Neural progenitor cell (in vitro differentiated cells): Measurements from ENCODE around the gene TMEM82. TPM values are rescaled to one million over a fixed set of nuclear protein-coding genes. Genes with fewer than 3 reads are reported as not detected.
A peak's percentile ranks its signal among the peaks of the same experiment; 100 is the strongest.

ENCODE experiments used
- DNase-seq: peaks from one replicate; pipeline ENCODE4 v3.0.0-alpha.2; 2016; ENCODE audit warnings: low spot score
- H2AFZ ChIP-seq: fragments of 200-600 bp; sonication (generic); replicated peaks from 2 replicates; pipeline ENCODE4 v1.6.1; 2016; ENCODE audit warnings: antibody characterized with exemption
- H3F3A ChIP-seq: fragments of 200-600 bp; sonication (generic); 2 replicates; pipeline ENCODE4 v1.6.1; 2016; ENCODE audit warnings: antibody characterized with exemption, low read depth
- H3K27ac ChIP-seq: fragments of 200-600 bp; sonication (generic); 2 replicates; pipeline ENCODE4 v1.5.1; 2016; ENCODE audit warnings: mild to moderate bottlenecking
- H3K27me3 ChIP-seq: fragments of 200-600 bp; sonication (generic); 2 replicates; pipeline ENCODE4 v1.6.1; 2016; ENCODE audit warnings: mild to moderate bottlenecking, moderate library complexity
- H3K36me3 ChIP-seq: fragments of 200-600 bp; sonication (generic); 2 replicates; pipeline ENCODE4 v1.5.1; 2016
- H3K4me1 ChIP-seq: fragments of 200-600 bp; sonication (generic); 2 replicates; pipeline ENCODE4 v1.6.1; 2016; ENCODE audit warnings: mixed run types
- H3K4me2 ChIP-seq: fragments of 200-600 bp; sonication (generic); 2 replicates; pipeline ENCODE4 v1.6.1; 2016
- H3K4me3 ChIP-seq: fragments of 200-600 bp; sonication (generic); 2 replicates; pipeline ENCODE4 v1.5.1; 2016
- H3K79me2 ChIP-seq: fragments of 200-600 bp; sonication (generic); 2 replicates; pipeline ENCODE4 v1.6.1; 2016; ENCODE audit warnings: low read depth
- H3K9ac ChIP-seq: fragments of 200-600 bp; sonication (generic); 2 replicates; pipeline ENCODE4 v1.6.1; 2016
- H3K9me3 ChIP-seq: fragments of 200-600 bp; sonication (generic); 2 replicates; pipeline ENCODE4 v1.5.1; 2016; ENCODE audit warnings: low read depth
- H4K20me1 ChIP-seq: fragments of 200-600 bp; sonication (generic); 2 replicates; pipeline ENCODE4 v1.6.1; 2016; ENCODE audit warnings: low read depth
- H3K27ac Mint-ChIP-seq: 3 replicates; pipeline ENCODE4 v1.8.0; 2021; ENCODE audit warnings: mixed read lengths
- H3K27me3 Mint-ChIP-seq: 2 replicates; pipeline ENCODE4 v1.8.0; 2022; ENCODE audit warnings: low read depth, mild to moderate bottlenecking, inconsistent platforms, moderate library complexity, mixed read lengths; ENCODE audit not compliant: insufficient read depth
- H3K36me3 Mint-ChIP-seq: 3 replicates; pipeline ENCODE4 v1.8.0; 2021; ENCODE audit warnings: mixed read lengths
- H3K4me1 Mint-ChIP-seq: 3 replicates; pipeline ENCODE4 v1.8.0; 2021; ENCODE audit warnings: mixed read lengths
- H3K4me3 Mint-ChIP-seq: 3 replicates; pipeline ENCODE4 v1.8.0; 2021; ENCODE audit warnings: mild to moderate bottlenecking, moderate library complexity, mixed read lengths
- H3K9me3 Mint-ChIP-seq: 3 replicates; pipeline ENCODE4 v1.8.0; 2020; ENCODE audit warnings: mixed read lengths
- CTCF ChIP-seq: fragments of 200-600 bp; sonication (generic); IDR thresholded peaks from 2 replicates; pipeline ENCODE4 v1.5.1; 2017; ENCODE audit warnings: antibody characterized with exemption, mild to moderate bottlenecking
- EZH2 ChIP-seq: fragments of 200-600 bp; sonication (generic); IDR thresholded peaks from 2 replicates; pipeline ENCODE4 v1.6.1; 2017; ENCODE audit warnings: antibody characterized with exemption, mild to moderate bottlenecking, moderate library complexity
- EZH2phosphoT487 ChIP-seq: fragments of 200-600 bp; sonication (generic); IDR thresholded peaks from 2 replicates; pipeline ENCODE4 v1.6.1; 2017; ENCODE audit warnings: antibody characterized with exemption
- total RNA-seq: library from RNA; depleted of rRNA; stranded (reverse); fragments of >200 nt; gene quantifications from 2 replicates; pipeline ENCODE4 v1.2.3, GENCODE V29; 2015; ENCODE audit warnings: low replicate concordance

Gene TMEM82
- total RNA-seq, 1 donor from 2014 or later: not detected

- H3K36me3 Mint-ChIP-seq: no peaks in the 10 kb centered on the region
- no peaks in the 10 kb centered on the region for H3K27me3 ChIP-seq
- H3K4me1 Mint-ChIP-seq: peaks cover 22% of the 10 kb centered on the region
- no peaks in the 10 kb centered on the region for H3K9me3 ChIP-seq
- peaks cover 4% of the 10 kb centered on the region for H3F3A ChIP-seq
- no peak overlapping the region for H2AFZ ChIP-seq
- peaks cover 3% of the 10 kb centered on the region for H3K27me3 Mint-ChIP-seq
- H3K9me3 Mint-ChIP-seq: no peaks in the 10 kb centered on the region
- H4K20me1 ChIP-seq: no peaks in the 10 kb centered on the region
- H3K4me1 ChIP-seq: peaks cover 9% of the 10 kb centered on the region
- TF ChIP-seq EZH2 (no peak), CTCF (peak; percentile 92)
- no peaks in the 10 kb centered on the region for H3K79me2 ChIP-seq
- H3K4me3 Mint-ChIP-seq: no peak overlapping the region
- H3K4me3 ChIP-seq: no peak overlapping the region
- DNase-seq: peak; percentile 89
- H3K4me2 ChIP-seq: peak overlapping the region; percentile 19
- no peaks in the 10 kb centered on the region for H3K36me3 ChIP-seq
- H3K27ac ChIP-seq: no peak overlapping the region
- H3K9ac ChIP-seq: no peak overlapping the region
- peak overlapping the region; percentile 58 for H3K27ac Mint-ChIP-seq
Observed at GRCh38 chr1:15740924-15741850, 1.1 kb upstream of the TMEM82 start.

GRCh38 chr1:15744122-15744679, 1.9 kb downstream of the TMEM82 start:
- no peak overlapping the region for H3K27ac ChIP-seq
- Mint-ChIP-seq H3K27me3 (peaks cover 2% of the 10 kb centered on the region), H3K4me1 (peaks cover 7% of the 10 kb centered on the region), H3K4me3 (no peak overlapping the region), H3K36me3 (no peaks in the 10 kb centered on the region), H3K27ac (peak overlapping the region; percentile 57), H3K9me3 (no peaks in the 10 kb centered on the region)
- H3K36me3 ChIP-seq: no peaks in the 10 kb centered on the region
- peaks cover 4% of the 10 kb centered on the region for H3F3A ChIP-seq
- H3K4me3 ChIP-seq: no peak overlapping the region
- no peaks in the 10 kb centered on the region for H3K9me3 ChIP-seq
- H2AFZ ChIP-seq: no peak overlapping the region
- DNase-seq: no peak
- H3K79me2 ChIP-seq: no peaks in the 10 kb centered on the region
- H4K20me1 ChIP-seq: no peaks in the 10 kb centered on the region
- H3K4me2 ChIP-seq: no peak overlapping the region
- peaks cover 9% of the 10 kb centered on the region for H3K4me1 ChIP-seq
- no peak overlapping the region for H3K9ac ChIP-seq
- H3K27me3 ChIP-seq: no peaks in the 10 kb centered on the region
- no peak for TF ChIP-seq CTCF
- no peak for TF ChIP-seq EZH2phosphoT487
- no peak for TF ChIP-seq EZH2

- H3K27ac ChIP-seq: no peak overlapping the region
- no peaks in the 10 kb centered on the region for H3K4me1 ChIP-seq
- no peaks in the 10 kb centered on the region for H3K79me2 ChIP-seq
- no peaks in the 10 kb centered on the region for H3K9me3 Mint-ChIP-seq
- H3K4me3 ChIP-seq: no peak overlapping the region
- TF ChIP-seq EZH2phosphoT487: no peak
- TF ChIP-seq EZH2: no peak
- no peak for TF ChIP-seq CTCF
- H3K27me3 Mint-ChIP-seq: peaks cover 2% of the 10 kb centered on the region
- H3K4me1 Mint-ChIP-seq: peaks cover 6% of the 10 kb centered on the region
- H3K27me3 ChIP-seq: no peaks in the 10 kb centered on the region
- no peaks in the 10 kb centered on the region for H3K9me3 ChIP-seq
- no peaks in the 10 kb centered on the region for H3F3A ChIP-seq
- no peaks in the 10 kb centered on the region for H3K36me3 Mint-ChIP-seq
- H3K4me3 Mint-ChIP-seq: no peak overlapping the region
- no peaks in the 10 kb centered on the region for H3K36me3 ChIP-seq
- H3K9ac ChIP-seq: no peak overlapping the region
- H3K27ac Mint-ChIP-seq: no peak overlapping the region
- H3K4me2 ChIP-seq: no peak overlapping the region
- no peak overlapping the region for H2AFZ ChIP-seq
- DNase-seq: no peak
- H4K20me1 ChIP-seq: no peaks in the 10 kb centered on the region
Observed at GRCh38 chr1:15747378-15747777, 5.1 kb downstream of the TMEM82 start.
